ENCODE data around the gene SYTL2.

The SYTL2 gene

DNA sequence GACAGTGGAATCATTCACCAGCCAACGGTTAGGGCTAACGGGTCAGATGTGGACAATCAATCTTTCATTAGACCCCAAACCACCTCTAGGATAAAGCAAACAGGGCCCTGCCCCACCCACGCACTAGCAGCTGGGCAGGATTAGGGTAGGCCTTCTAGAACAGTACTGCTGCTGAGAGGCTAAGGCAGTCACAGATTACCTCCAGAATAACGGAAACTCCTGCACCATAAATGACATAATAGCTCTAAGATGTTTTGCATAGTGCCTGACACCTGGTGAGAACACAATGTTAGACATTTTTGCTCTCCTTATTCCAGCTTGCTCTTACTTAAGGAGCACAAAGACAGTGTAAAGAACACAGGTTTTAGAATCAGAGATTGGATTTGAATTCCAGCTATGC is 1.8 kb downstream of the SYTL2 start:
- Histone ChIP-seq H3K27me3 (ENCODE audit: control insufficient read depth, insufficient read depth, low read length) (peaks cover 14% of the 10 kb centered on the region), H3K4me2 (ENCODE audit: low read length) (peak overlapping the region; percentile 6), H3K4me1 (ENCODE audit: control insufficient read depth, insufficient read depth, low read length) (peaks cover 17% of the 10 kb centered on the region), H3K9ac (ENCODE audit: low read depth, low read length) (no peak overlapping the region), H3K4me3 (ENCODE audit: low read length) (no peak overlapping the region), H3K9me3 (replicated peaks; ENCODE audit: low read length) (no peaks in the 10 kb centered on the region), H3K36me3 (ENCODE audit: insufficient read depth, low read length) (no peaks in the 10 kb centered on the region)

DNA sequence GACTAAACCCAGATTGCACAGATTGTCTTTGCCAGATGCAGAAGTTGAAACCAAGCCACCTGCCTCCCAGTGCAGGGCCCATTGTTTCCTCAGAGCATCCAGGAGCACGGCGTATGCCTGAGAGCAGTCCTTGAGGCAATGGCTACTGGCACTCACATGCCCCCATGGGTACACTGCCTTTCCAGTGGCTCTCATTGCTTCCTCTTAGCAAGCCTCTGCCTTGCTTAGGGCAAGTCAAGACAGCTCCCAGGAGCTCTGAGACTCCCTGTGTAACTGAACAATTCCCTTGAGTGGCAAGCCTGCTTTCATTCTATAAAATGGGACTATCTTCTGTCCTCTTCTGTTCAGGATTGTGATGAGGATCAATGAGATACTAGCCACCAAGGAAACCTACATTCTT is 4.1 kb downstream of the SYTL2 start:
- no peaks in the 10 kb centered on the region for H3K36me3 ChIP-seq (ENCODE audit: insufficient read depth, low read length)
- H3K4me3 ChIP-seq (ENCODE audit: low read length) = no peak overlapping the region
- H3K9ac ChIP-seq (ENCODE audit: low read depth, low read length) = no peak overlapping the region
- peaks cover 15% of the 10 kb centered on the region for H3K4me1 ChIP-seq (ENCODE audit: control insufficient read depth, insufficient read depth, low read length)
- peaks cover 14% of the 10 kb centered on the region for H3K27me3 ChIP-seq (ENCODE audit: control insufficient read depth, insufficient read depth, low read length)
- no peaks in the 10 kb centered on the region for H3K9me3 ChIP-seq (replicated peaks; ENCODE audit: low read length)
- H3K4me2 ChIP-seq (ENCODE audit: low read length) = no peak overlapping the region

DNA sequence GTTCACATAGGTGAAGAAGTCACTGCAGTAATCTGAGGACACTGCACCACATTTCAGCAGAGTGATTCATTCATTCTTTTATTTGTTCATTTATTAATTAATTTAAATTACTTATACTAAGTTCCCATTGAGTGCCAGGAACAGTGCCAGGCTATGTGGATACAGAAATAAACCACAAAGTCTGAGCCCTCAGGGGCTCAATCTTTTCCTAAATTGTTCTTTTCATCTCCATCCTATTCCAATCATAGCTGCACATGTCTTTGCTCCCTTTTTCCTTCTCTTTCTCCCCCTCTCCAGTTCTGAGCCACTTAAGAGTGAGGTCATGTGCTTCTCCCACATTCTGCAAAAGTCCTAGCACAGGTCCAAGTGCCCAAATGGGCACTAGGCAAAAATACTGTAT is 4.9 kb downstream of the SYTL2 start:
- H3K4me2 ChIP-seq (ENCODE audit: low read length) = no peak overlapping the region

GRCh38 chr11:85805387-85805786 is 5.6 kb downstream of the SYTL2 start:
- Histone ChIP-seq H3K9me3 (replicated peaks; ENCODE audit: low read length) (no peaks in the 10 kb centered on the region), H3K4me1 (ENCODE audit: control insufficient read depth, insufficient read depth, low read length) (peaks cover 6% of the 10 kb centered on the region), H3K36me3 (ENCODE audit: insufficient read depth, low read length) (no peaks in the 10 kb centered on the region), H3K27me3 (ENCODE audit: control insufficient read depth, insufficient read depth, low read length) (peaks cover 8% of the 10 kb centered on the region), H3K9ac (ENCODE audit: low read depth, low read length) (no peak overlapping the region), H3K4me3 (ENCODE audit: low read length) (no peak overlapping the region), H3K4me2 (ENCODE audit: low read length) (no peak overlapping the region)

More for the DNA sequence above, 4.9 kb downstream of the SYTL2 start:
- Histone ChIP-seq H3K36me3 (ENCODE audit: insufficient read depth, low read length) (no peaks in the 10 kb centered on the region), H3K4me1 (ENCODE audit: control insufficient read depth, insufficient read depth, low read length) (peaks cover 11% of the 10 kb centered on the region), H3K9ac (ENCODE audit: low read depth, low read length) (no peak overlapping the region), H3K9me3 (replicated peaks; ENCODE audit: low read length) (no peaks in the 10 kb centered on the region), H3K27me3 (ENCODE audit: control insufficient read depth, insufficient read depth, low read length) (peaks cover 14% of the 10 kb centered on the region), H3K4me3 (ENCODE audit: low read length) (no peak overlapping the region)

- H3K9me3 ChIP-seq (replicated peaks; ENCODE audit: low read length) = no peaks in the 10 kb centered on the region
- H3K4me1 ChIP-seq (ENCODE audit: control insufficient read depth, insufficient read depth, low read length) = no peaks in the 10 kb centered on the region
- no peaks in the 10 kb centered on the region for H3K36me3 ChIP-seq (ENCODE audit: insufficient read depth, low read length)
- peaks cover 4% of the 10 kb centered on the region for H3K27me3 ChIP-seq (ENCODE audit: control insufficient read depth, insufficient read depth, low read length)
- H3K4me2 ChIP-seq (ENCODE audit: low read length) = no peak overlapping the region
- H3K9ac ChIP-seq (ENCODE audit: low read depth, low read length) = no peak overlapping the region
- no peak overlapping the region for H3K4me3 ChIP-seq (ENCODE audit: low read length)
Observed at GRCh38 chr11:85803920-85804319, 7.0 kb downstream of the SYTL2 start.

- Histone ChIP-seq H3K9me3 (replicated peaks; ENCODE audit: low read length) (no peaks in the 10 kb centered on the region), H3K36me3 (ENCODE audit: insufficient read depth, low read length) (no peaks in the 10 kb centered on the region), H3K27me3 (ENCODE audit: control insufficient read depth, insufficient read depth, low read length) (peaks cover 4% of the 10 kb centered on the region), H3K4me3 (ENCODE audit: low read length) (no peak overlapping the region), H3K4me1 (ENCODE audit: control insufficient read depth, insufficient read depth, low read length) (no peaks in the 10 kb centered on the region), H3K9ac (ENCODE audit: low read depth, low read length) (no peak overlapping the region), H3K4me2 (ENCODE audit: low read length) (no peak overlapping the region)
Observed at GRCh38 chr11:85803303-85803702, 7.6 kb downstream of the SYTL2 start.

GRCh38 chr11:85801527-85801926 is 9.4 kb downstream of the SYTL2 start:
- Histone ChIP-seq H3K4me1 (ENCODE audit: control insufficient read depth, insufficient read depth, low read length) (no peaks in the 10 kb centered on the region), H3K4me2 (ENCODE audit: low read length) (no peak overlapping the region), H3K9me3 (replicated peaks; ENCODE audit: low read length) (no peaks in the 10 kb centered on the region), H3K27me3 (ENCODE audit: control insufficient read depth, insufficient read depth, low read length) (peaks cover under 1% of the 10 kb centered on the region), H3K36me3 (ENCODE audit: insufficient read depth, low read length) (no peaks in the 10 kb centered on the region), H3K4me3 (ENCODE audit: low read length) (no peak overlapping the region), H3K9ac (ENCODE audit: low read depth, low read length) (no peak overlapping the region)

DNA sequence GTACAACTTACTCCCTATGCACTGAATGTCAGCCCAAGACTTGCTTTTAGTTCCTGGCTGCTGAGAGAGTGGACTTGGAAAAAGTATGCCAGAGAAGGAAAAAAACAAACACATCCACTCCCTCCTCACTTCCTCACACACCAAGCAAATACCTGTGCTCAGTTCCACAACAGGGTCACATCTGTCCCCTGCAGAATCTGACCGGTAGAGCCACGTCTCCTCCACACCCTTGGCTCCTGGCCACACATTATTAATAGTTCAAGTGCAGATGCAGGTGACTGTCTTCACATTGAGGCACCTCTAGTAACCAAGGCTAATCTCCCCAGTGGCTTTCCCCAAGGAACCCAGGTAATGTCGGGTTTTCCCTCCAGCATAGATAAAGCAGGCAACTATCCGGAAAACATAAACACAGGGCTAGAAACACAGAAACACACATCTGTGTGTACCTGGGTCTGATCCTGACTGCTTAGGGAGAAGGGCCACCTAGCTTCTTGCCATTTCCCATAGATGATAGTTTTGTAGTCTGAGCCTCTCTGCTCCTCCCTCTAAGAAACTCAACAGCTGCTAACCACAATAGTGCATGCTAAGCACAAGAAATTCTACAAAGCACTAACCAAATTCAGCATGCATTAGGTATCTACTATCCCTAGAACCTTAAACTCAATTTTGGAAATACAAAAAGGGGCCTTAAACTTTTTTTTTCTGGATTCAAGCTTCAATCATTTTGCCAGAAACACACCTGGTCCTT is 10.2 kb downstream of the SYTL2 start:
- H3K4me1 ChIP-seq (ENCODE audit: control insufficient read depth, insufficient read depth, low read length) = no peaks in the 10 kb centered on the region
- no peaks in the 10 kb centered on the region for H3K36me3 ChIP-seq (ENCODE audit: insufficient read depth, low read length)
- H3K27me3 ChIP-seq (ENCODE audit: control insufficient read depth, insufficient read depth, low read length) = no peaks in the 10 kb centered on the region
- H3K9me3 ChIP-seq (replicated peaks; ENCODE audit: low read length) = no peaks in the 10 kb centered on the region
- H3K4me2 ChIP-seq (ENCODE audit: low read length) = no peak overlapping the region
- H3K4me3 ChIP-seq (ENCODE audit: low read length) = no peak overlapping the region
- H3K9ac ChIP-seq (ENCODE audit: low read depth, low read length) = no peak overlapping the region

DNA sequence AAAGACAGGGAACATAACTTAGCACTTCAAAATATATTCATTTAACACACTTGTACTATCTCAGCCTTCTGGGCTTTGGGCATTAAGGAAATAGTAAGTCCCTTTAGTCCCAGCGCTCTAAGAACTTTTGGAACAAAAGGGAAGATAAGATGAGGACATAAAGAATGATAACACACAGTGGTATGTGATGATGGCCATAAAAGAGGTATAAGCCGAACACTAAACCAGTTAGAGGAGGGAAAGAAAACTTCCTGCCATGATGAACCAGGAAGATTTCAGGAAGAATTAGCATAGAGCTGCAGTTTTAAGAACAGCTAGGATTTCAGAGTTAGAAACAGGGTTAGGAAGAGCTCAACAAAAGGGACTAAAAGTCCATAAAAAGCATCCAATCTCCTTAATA is 11.8 kb downstream of the SYTL2 start:
- Histone ChIP-seq H3K36me3 (ENCODE audit: insufficient read depth, low read length) (no peaks in the 10 kb centered on the region), H3K27me3 (ENCODE audit: control insufficient read depth, insufficient read depth, low read length) (no peaks in the 10 kb centered on the region), H3K9me3 (replicated peaks; ENCODE audit: low read length) (no peaks in the 10 kb centered on the region)

DNA sequence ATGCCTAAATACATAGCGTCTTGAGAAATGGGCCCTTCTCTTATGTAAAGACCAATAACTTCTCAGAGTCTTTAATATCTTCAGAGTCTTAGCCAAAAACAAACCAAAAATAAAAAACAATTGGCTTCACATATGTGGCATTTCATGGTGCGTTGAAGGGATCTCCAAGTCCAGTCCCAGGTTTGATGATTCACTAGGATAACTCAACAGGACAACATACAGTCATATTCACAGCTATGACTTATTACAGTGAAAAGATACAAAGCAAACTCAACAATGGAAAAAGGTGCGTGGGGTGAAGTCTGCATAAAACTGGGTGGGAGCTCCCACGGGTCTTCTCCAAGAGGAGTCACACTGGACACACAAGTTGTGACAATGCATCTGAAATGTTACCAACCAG is 12.6 kb downstream of the SYTL2 start:
- H3K9ac ChIP-seq (ENCODE audit: low read depth, low read length) = no peak overlapping the region
- H3K9me3 ChIP-seq (replicated peaks; ENCODE audit: low read length) = no peaks in the 10 kb centered on the region
- H3K27me3 ChIP-seq (ENCODE audit: control insufficient read depth, insufficient read depth, low read length) = no peaks in the 10 kb centered on the region
- no peaks in the 10 kb centered on the region for H3K36me3 ChIP-seq (ENCODE audit: insufficient read depth, low read length)
- no peaks in the 10 kb centered on the region for H3K4me1 ChIP-seq (ENCODE audit: control insufficient read depth, insufficient read depth, low read length)
- H3K4me2 ChIP-seq (ENCODE audit: low read length) = no peak overlapping the region
- no peak overlapping the region for H3K4me3 ChIP-seq (ENCODE audit: low read length)

More for the DNA sequence above, 11.8 kb downstream of the SYTL2 start:
- Histone ChIP-seq H3K4me1 (ENCODE audit: control insufficient read depth, insufficient read depth, low read length) (no peaks in the 10 kb centered on the region), H3K4me3 (ENCODE audit: low read length) (no peak overlapping the region), H3K9ac (ENCODE audit: low read depth, low read length) (no peak overlapping the region), H3K4me2 (ENCODE audit: low read length) (no peak overlapping the region)

DNA sequence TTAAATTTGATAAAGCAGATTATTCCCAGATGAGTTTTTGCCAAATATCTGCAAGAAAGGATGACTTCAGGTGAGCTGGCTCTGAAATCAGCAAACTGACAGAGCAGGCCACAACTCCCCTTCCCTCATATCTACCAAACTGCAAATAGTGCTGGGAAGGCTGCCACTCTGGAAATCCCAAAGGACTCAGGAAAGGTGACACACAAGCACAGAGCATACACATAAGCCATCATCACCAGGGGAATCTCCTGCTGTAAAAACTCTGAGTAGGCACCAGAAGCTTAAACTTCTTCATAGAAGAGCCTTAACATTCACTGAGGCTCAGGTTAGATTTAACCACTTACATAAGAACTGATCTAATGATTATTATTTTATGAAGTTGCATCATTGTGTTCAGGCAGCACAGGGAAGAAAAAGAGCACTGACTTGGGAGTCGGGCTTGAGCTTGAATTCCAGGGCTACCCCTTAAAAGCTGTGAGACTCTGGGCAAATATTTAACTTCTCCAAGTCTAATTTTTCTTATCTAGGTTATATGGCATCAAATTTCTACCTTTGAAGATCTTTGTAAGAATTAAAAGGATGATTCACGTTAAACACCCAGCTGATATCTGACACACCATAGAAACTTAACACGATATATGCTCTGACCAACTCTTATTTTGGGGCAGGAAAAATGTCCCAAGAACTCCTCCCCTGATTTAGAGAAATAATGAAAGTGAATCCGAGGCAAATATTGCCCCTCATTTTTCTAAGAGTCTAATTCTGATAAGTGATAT is 15.0 kb downstream of the SYTL2 start:
- no peak overlapping the region for H3K9ac ChIP-seq (ENCODE audit: low read depth, low read length)
- no peak overlapping the region for H3K4me3 ChIP-seq (ENCODE audit: low read length)
- H3K27me3 ChIP-seq (ENCODE audit: control insufficient read depth, insufficient read depth, low read length) = no peaks in the 10 kb centered on the region
- no peaks in the 10 kb centered on the region for H3K36me3 ChIP-seq (ENCODE audit: insufficient read depth, low read length)
- H3K9me3 ChIP-seq (replicated peaks; ENCODE audit: low read length) = no peaks in the 10 kb centered on the region
- H3K4me2 ChIP-seq (ENCODE audit: low read length) = no peak overlapping the region
- H3K4me1 ChIP-seq (ENCODE audit: control insufficient read depth, insufficient read depth, low read length) = no peaks in the 10 kb centered on the region

Data from skeletal muscle satellite cell (primary cell).